H9 (cell line): ENCODE data around the gene RHOC. TPM values are rescaled to one million over a fixed set of nuclear protein-coding genes. Genes with fewer than 3 reads are reported as not detected.

Experiments
- DNase-seq: peaks from one replicate; pipeline ENCODE4 v3.0.0-alpha.2; 2017
- H2AFZ ChIP-seq: one replicate; pipeline ENCODE4 v1.6.1; 2013; ENCODE audit warnings: mild to moderate bottlenecking, low read length, control low read depth, moderate library complexity
- H2AK5ac ChIP-seq: 2 replicates; pipeline ENCODE4 v1.6.1; 2013; ENCODE audit warnings: low read length, control low read depth, mixed read lengths; ENCODE audit not compliant: insufficient read length
- H2BK120ac ChIP-seq: one replicate; pipeline ENCODE4 v1.6.1; 2013; ENCODE audit warnings: low read depth, mild to moderate bottlenecking, low read length, control low read depth, inconsistent platforms; ENCODE audit not compliant: poor library complexity, severe bottlenecking
- H2BK12ac ChIP-seq: 2 replicates; pipeline ENCODE4 v1.6.1; 2013; ENCODE audit warnings: low read length, control low read depth, mixed read lengths, low read depth; ENCODE audit not compliant: insufficient read length
- H2BK15ac ChIP-seq: 2 replicates; pipeline ENCODE4 v1.6.1; 2013; ENCODE audit warnings: low read depth, low read length, control low read depth
- H2BK20ac ChIP-seq: one replicate; pipeline ENCODE4 v1.6.1; 2013; ENCODE audit warnings: low read depth, mild to moderate bottlenecking, low read length, control low read depth, inconsistent platforms; ENCODE audit not compliant: poor library complexity, severe bottlenecking
- H2BK5ac ChIP-seq: 2 replicates; pipeline ENCODE4 v1.6.1; 2013; ENCODE audit warnings: low read length, control low read depth, mixed read lengths; ENCODE audit not compliant: insufficient read length
- H3K14ac ChIP-seq: 2 replicates; pipeline ENCODE4 v1.6.1; 2013; ENCODE audit warnings: low read length, control low read depth; ENCODE audit not compliant: insufficient read depth
- H3K18ac ChIP-seq: 2 replicates; pipeline ENCODE4 v1.6.1; 2013; ENCODE audit warnings: low read depth, mild to moderate bottlenecking, mixed read lengths, low read length, control low read depth; ENCODE audit not compliant: insufficient read length
- H3K23ac ChIP-seq: 2 replicates; pipeline ENCODE4 v1.6.1; 2013; ENCODE audit warnings: low read length, control low read depth, mixed read lengths, low read depth; ENCODE audit not compliant: insufficient read length
- H3K23me2 ChIP-seq: 2 replicates; pipeline ENCODE4 v1.6.1; 2013; ENCODE audit warnings: low read depth, mild to moderate bottlenecking, mixed read lengths, low read length, control low read depth; ENCODE audit not compliant: insufficient read length, poor library complexity, severe bottlenecking
- H3K27ac ChIP-seq: 2 replicates; pipeline ENCODE4 v1.5.1; 2013; ENCODE audit warnings: low read length, control low read depth, mixed read lengths, low read depth; ENCODE audit not compliant: insufficient read length
- H3K27me3 ChIP-seq: 2 replicates; pipeline ENCODE4 v1.6.1; 2013; ENCODE audit warnings: low read length, control low read depth, inconsistent platforms; ENCODE audit not compliant: insufficient read depth
- H3K4ac ChIP-seq: 2 replicates; pipeline ENCODE4 v1.6.1; 2013; ENCODE audit warnings: low read depth, mild to moderate bottlenecking, control low read depth, inconsistent platforms, low read length, moderate library complexity
- H3K4me1 ChIP-seq: 2 replicates; pipeline ENCODE4 v1.6.1; 2013; ENCODE audit warnings: low read length, control low read depth, inconsistent platforms; ENCODE audit not compliant: insufficient read depth
- H3K4me2 ChIP-seq: 2 replicates; pipeline ENCODE4 v1.6.1; 2013; ENCODE audit warnings: low read length, control low read depth, mixed read lengths; ENCODE audit not compliant: insufficient read length, insufficient read depth
- H3K56ac ChIP-seq: 2 replicates; pipeline ENCODE4 v1.6.1; 2013; ENCODE audit warnings: low read depth, mild to moderate bottlenecking, mixed read lengths, low read length, control low read depth; ENCODE audit not compliant: insufficient read length
- H3K79me1 ChIP-seq: 2 replicates; pipeline ENCODE4 v1.6.1; 2013; ENCODE audit warnings: low read depth, mild to moderate bottlenecking, moderate library complexity, low read length, control low read depth, inconsistent platforms; ENCODE audit not compliant: insufficient read depth, poor library complexity, severe bottlenecking
- H3K79me2 ChIP-seq: 2 replicates; pipeline ENCODE4 v1.6.1; 2013; ENCODE audit warnings: low read length, control low read depth, inconsistent platforms; ENCODE audit not compliant: insufficient read depth
- H3K9ac ChIP-seq: 2 replicates; pipeline ENCODE4 v1.6.1; 2013; ENCODE audit warnings: low read length, control low read depth, mixed read lengths; ENCODE audit not compliant: insufficient read length; ENCODE audit errors: extremely low read depth
- H3K9me3 ChIP-seq: one replicate; pipeline ENCODE4 v1.6.1; 2013; ENCODE audit warnings: low read depth, low read length, inconsistent platforms; ENCODE audit not compliant: control insufficient read depth
- H3T11ph ChIP-seq: one replicate; pipeline ENCODE4 v1.6.1; 2013; ENCODE audit warnings: mild to moderate bottlenecking, low read length, control low read depth, inconsistent platforms
- H4K20me1 ChIP-seq: one replicate; pipeline ENCODE4 v1.6.1; 2013; ENCODE audit not compliant: control insufficient read depth, insufficient read length, insufficient read depth
- H4K5ac ChIP-seq: 2 replicates; pipeline ENCODE4 v1.6.1; 2013; ENCODE audit warnings: low read depth, mild to moderate bottlenecking, mixed read lengths, low read length, control low read depth; ENCODE audit not compliant: insufficient read length
- H4K8ac ChIP-seq: replicated peaks from 2 replicates; pipeline ENCODE4 v1.6.1; 2013; ENCODE audit warnings: low read length, control low read depth, mixed read lengths, low read depth; ENCODE audit not compliant: insufficient read length
- H4K91ac ChIP-seq: 2 replicates; pipeline ENCODE4 v1.6.1; 2013; ENCODE audit warnings: low read depth, mild to moderate bottlenecking, moderate library complexity, mixed read lengths, low read length, control low read depth; ENCODE audit not compliant: insufficient read length
- H3K27ac Mint-ChIP-seq, 3 experiments: 2 replicates in 2 of 3; 3 replicates in 1 of 3; pipeline ENCODE4 v1.8.0; 2020 to 2021; ENCODE audit warnings: mixed read lengths in 3 of 3, mild to moderate bottlenecking in 1 of 3, moderate library complexity in 1 of 3
- H3K27me3 Mint-ChIP-seq: 2 replicates; pipeline ENCODE4 v1.8.0; 2021; ENCODE audit warnings: low read depth, mild to moderate bottlenecking, moderate library complexity, mixed read lengths
- H3K36me3 Mint-ChIP-seq, 3 experiments: 2 replicates in 2 of 3; 3 replicates in 1 of 3; pipeline ENCODE4 v1.8.0; 2020 to 2021; ENCODE audit warnings: low read depth in 3 of 3, mixed read lengths in 3 of 3; ENCODE audit not compliant: insufficient read depth in 1 of 3
- H3K4me1 Mint-ChIP-seq, 2 experiments: 2 replicates each; pipeline ENCODE4 v1.8.0; 2020; ENCODE audit warnings: mixed read lengths in 2 of 2
- H3K4me3 Mint-ChIP-seq, 2 experiments: 2 replicates in 1 of 2; 3 replicates in 1 of 2; pipeline ENCODE4 v1.8.0; 2020 to 2021; ENCODE audit warnings: mild to moderate bottlenecking in 2 of 2, mixed read lengths in 2 of 2, moderate library complexity in 1 of 2
- H3K9me3 Mint-ChIP-seq, 2 experiments: 2 replicates in 1 of 2; 3 replicates in 1 of 2; pipeline ENCODE4 v1.8.0; 2020; ENCODE audit warnings: mild to moderate bottlenecking in 2 of 2, mixed read lengths in 2 of 2, moderate library complexity in 1 of 2
- WGBS: extraction: QIAGEN DNeasy Blood & Tissue Kit; methylation state at CpG from one replicate; pipeline ENCODE4 v1.1.7; 2013; ENCODE audit warnings: missing lambda C conversion rate, low lambda C conversion rate, mixed read lengths; ENCODE audit not compliant: insufficient read length; ENCODE audit errors: extremely low coverage; 5-methylcytosine and 5-hydroxymethylcytosine counted together
- total RNA-seq: library from RNA; stranded (reverse); gene quantifications from 2 replicates; pipeline ENCODE4 v1.2.1, GENCODE V29; 2021
- TF ChIP-seq, protein P1 (sequence below): fragments of 200-600 bp; sonication (generic); conservative IDR thresholded peaks from 3 replicates; pipeline ENCODE4 v1.8.0; 2021; ENCODE audit warnings: antibody characterized with exemption, mild to moderate bottlenecking

Gene RHOC
- total RNA-seq, 1 experiment from 2014 or later = 68.9 TPM

DNA sequence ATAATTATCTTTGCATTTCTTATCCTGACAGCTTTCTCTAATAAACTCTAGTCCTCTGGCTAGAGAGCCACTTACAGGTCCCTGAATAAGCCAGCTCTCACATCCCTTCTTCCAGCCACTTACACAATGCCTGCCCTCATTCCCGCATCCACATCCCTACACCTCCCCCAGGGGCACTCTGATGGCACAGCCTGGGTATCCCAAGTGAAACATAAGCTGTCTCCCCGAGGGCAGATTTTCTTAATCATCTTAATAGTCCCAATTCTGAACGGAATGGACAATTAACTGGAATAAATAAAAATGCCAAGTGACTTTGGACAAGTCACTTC, 4.9 kb downstream of the RHOC start:
- Histone ChIP-seq H2BK20ac (no peak overlapping the region), H2AFZ (no peak overlapping the region), H3K79me2 (no peaks in the 10 kb centered on the region), H3K4me2 (no peak overlapping the region), H4K20me1 (peaks cover 4% of the 10 kb centered on the region), H4K5ac (no peak overlapping the region), H3T11ph (no peak overlapping the region), H2BK5ac (no peak overlapping the region), H3K4ac (no peak overlapping the region), H3K9ac (no peak overlapping the region), H2BK15ac (no peak overlapping the region), H3K27ac (no peak overlapping the region), H4K91ac (no peak overlapping the region), H3K23me2 (peaks cover 9% of the 10 kb centered on the region), H3K79me1 (no peaks in the 10 kb centered on the region), H3K14ac (no peak overlapping the region), H3K56ac (no peak overlapping the region), H3K23ac (no peak overlapping the region), H3K18ac (no peak overlapping the region), H3K4me1 (peaks cover 12% of the 10 kb centered on the region), H4K8ac (no peak overlapping the region), H2BK12ac (no peak overlapping the region), H2BK120ac (no peak overlapping the region), H2AK5ac (no peak overlapping the region), H3K27me3 (peaks cover 7% of the 10 kb centered on the region; the same call in 1 of the 2 replicates), H3K9me3 (no peaks in the 10 kb centered on the region)
- peaks cover 74 to 89% of the 10 kb centered on the region in 2 experiments for H3K4me1 Mint-ChIP-seq
- peaks cover 51% of the 10 kb centered on the region for H3K27me3 Mint-ChIP-seq
- peak overlapping the region in 1 of 3 experiments; percentile 23; a peak in 1 of 7 replicates for H3K27ac Mint-ChIP-seq
- no CpG with 5 or more reads among the region's 3 CpGs for WGBS
- peaks cover 20 to 57% (median 48%) of the 10 kb centered on the region in 3 experiments; a peak in 6 of 7 replicates for H3K36me3 Mint-ChIP-seq
- peak overlapping the region in 1 of 2 experiments; percentile 18; a peak in 2 of 5 replicates for H3K4me3 Mint-ChIP-seq
- TF ChIP-seq, protein P1, sequence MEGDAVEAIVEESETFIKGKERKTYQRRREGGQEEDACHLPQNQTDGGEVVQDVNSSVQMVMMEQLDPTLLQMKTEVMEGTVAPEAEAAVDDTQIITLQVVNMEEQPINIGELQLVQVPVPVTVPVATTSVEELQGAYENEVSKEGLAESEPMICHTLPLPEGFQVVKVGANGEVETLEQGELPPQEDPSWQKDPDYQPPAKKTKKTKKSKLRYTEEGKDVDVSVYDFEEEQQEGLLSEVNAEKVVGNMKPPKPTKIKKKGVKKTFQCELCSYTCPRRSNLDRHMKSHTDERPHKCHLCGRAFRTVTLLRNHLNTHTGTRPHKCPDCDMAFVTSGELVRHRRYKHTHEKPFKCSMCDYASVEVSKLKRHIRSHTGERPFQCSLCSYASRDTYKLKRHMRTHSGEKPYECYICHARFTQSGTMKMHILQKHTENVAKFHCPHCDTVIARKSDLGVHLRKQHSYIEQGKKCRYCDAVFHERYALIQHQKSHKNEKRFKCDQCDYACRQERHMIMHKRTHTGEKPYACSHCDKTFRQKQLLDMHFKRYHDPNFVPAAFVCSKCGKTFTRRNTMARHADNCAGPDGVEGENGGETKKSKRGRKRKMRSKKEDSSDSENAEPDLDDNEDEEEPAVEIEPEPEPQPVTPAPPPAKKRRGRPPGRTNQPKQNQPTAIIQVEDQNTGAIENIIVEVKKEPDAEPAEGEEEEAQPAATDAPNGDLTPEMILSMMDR = no peak
- no peaks in the 10 kb centered on the region for H3K9me3 Mint-ChIP-seq
- no peak for DNase-seq
